IMR-90 (cell line): Measurements from ENCODE around the gene WDR11. TPM values are rescaled to one million over a fixed set of nuclear protein-coding genes. Genes with fewer than 3 reads are reported as not detected.

Source experiments
- ATAC-seq: fragments of 200-7000 bp; cut with Tn5 transposase; 2 replicates; pipeline ENCODE4 v1.9.1; 2020; ENCODE audit warnings: low read depth, mild to moderate bottlenecking, moderate library complexity
- BruUV-seq: library from RNA; stranded (reverse); fragments of 400-500 nt; replicated peaks from 2 replicates; lab custom pipeline; 2021; lab: Mats Ljungman, UMichigan
- CTCF ChIA-PET: fragments of 300-600 bp; formaldehyde crosslinking; extraction: SDS; loops from one replicate; lab custom pipeline; 2021; ENCODE audit warnings: antibody characterized with exemption; lab: Yijun Ruan, JAX
- POLR2A ChIA-PET: fragments of 300-600 bp; sonication (Branson Sonifier 250); formaldehyde crosslinking; loops from one replicate; lab custom pipeline; 2022; ENCODE audit warnings: antibody characterized with exemption; ENCODE audit not compliant: unreplicated experiment; lab: Charles Lee
- DNase-seq: peaks from one replicate; pipeline ENCODE4 v3.0.0; 2013
- H2AFZ ChIP-seq: replicated peaks from 2 replicates; pipeline ENCODE3; 2013; ENCODE audit warnings: low read length, mild to moderate bottlenecking; ENCODE audit not compliant: poor library complexity
- H2AK5ac ChIP-seq: 2 replicates; pipeline ENCODE4 v1.6.1; 2013; ENCODE audit warnings: low read depth, low read length, inconsistent platforms
- H2AK9ac ChIP-seq: replicated peaks from 2 replicates; pipeline ENCODE3; 2013; ENCODE audit warnings: mild to moderate bottlenecking, low read depth, low read length, moderate library complexity; ENCODE audit not compliant: poor library complexity
- H2BK120ac ChIP-seq: 2 replicates; pipeline ENCODE4 v1.6.1; 2013; ENCODE audit warnings: low read depth, low read length, inconsistent platforms
- H2BK15ac ChIP-seq: 3 replicates; pipeline ENCODE4 v1.6.1; 2013; ENCODE audit warnings: low read depth, low read length, inconsistent platforms
- H2BK20ac ChIP-seq: 2 replicates; pipeline ENCODE4 v1.6.1; 2013; ENCODE audit warnings: low read depth, mild to moderate bottlenecking, inconsistent platforms, low read length, moderate library complexity
- H2BK5ac ChIP-seq: 2 replicates; pipeline ENCODE4 v1.6.1; 2013; ENCODE audit warnings: mild to moderate bottlenecking, low read depth, low read length, inconsistent platforms; ENCODE audit not compliant: poor library complexity, severe bottlenecking
- H3K14ac ChIP-seq: replicated peaks from 2 replicates; pipeline ENCODE4 v1.6.1; 2013; ENCODE audit warnings: low read depth, low read length, inconsistent platforms
- H3K18ac ChIP-seq: 2 replicates; pipeline ENCODE4 v1.6.1; 2013; ENCODE audit warnings: low read depth, low read length, control low read depth
- H3K23ac ChIP-seq: 2 replicates; pipeline ENCODE4 v1.6.1; 2013; ENCODE audit warnings: low read depth, low read length, inconsistent platforms
- H3K27ac ChIP-seq: 2 replicates; pipeline ENCODE4 v1.5.1; 2013; ENCODE audit warnings: mild to moderate bottlenecking, control low read depth, low read length; ENCODE audit not compliant: insufficient read depth
- H3K27me3 ChIP-seq: 2 replicates; pipeline ENCODE4 v1.6.1; 2013; ENCODE audit warnings: low read length; ENCODE audit not compliant: control insufficient read depth, insufficient read depth
- H3K36me3 ChIP-seq: 2 replicates; pipeline ENCODE4 v1.6.1; 2013; ENCODE audit warnings: low read length, mixed read lengths; ENCODE audit not compliant: control insufficient read depth, insufficient read depth
- H3K4ac ChIP-seq: 2 replicates; pipeline ENCODE4 v1.6.1; 2013; ENCODE audit warnings: low read depth, low read length, inconsistent platforms
- H3K4me1 ChIP-seq: 2 replicates; pipeline ENCODE4 v1.6.1; 2013; ENCODE audit warnings: low read length, mixed read lengths; ENCODE audit not compliant: control insufficient read depth, insufficient read depth
- H3K4me2 ChIP-seq: 2 replicates; pipeline ENCODE4 v1.6.1; 2013; ENCODE audit warnings: low read depth, mild to moderate bottlenecking, control low read depth, low read length, moderate library complexity
- H3K4me3 ChIP-seq: 2 replicates; pipeline ENCODE4 v1.5.1; 2013; ENCODE audit warnings: low read depth, mild to moderate bottlenecking, control low read depth, low read length, moderate library complexity; ENCODE audit not compliant: insufficient read depth
- H3K56ac ChIP-seq: 2 replicates; pipeline ENCODE4 v1.6.1; 2013; ENCODE audit warnings: low read length, inconsistent platforms; ENCODE audit not compliant: insufficient read depth; ENCODE audit errors: extremely low read depth
- H3K79me1 ChIP-seq, 2 experiments: 2 replicates each; pipeline ENCODE4 v1.6.1; 2013; ENCODE audit warnings: low read length in 2 of 2, inconsistent platforms in 1 of 2, low read depth in 1 of 2
- H3K9ac ChIP-seq: 2 replicates; pipeline ENCODE4 v1.6.1; 2013; ENCODE audit warnings: low read depth, low read length, control low read depth
- H3K9me1 ChIP-seq: 2 replicates; pipeline ENCODE4 v1.6.1; 2013; ENCODE audit warnings: low read length, inconsistent platforms; ENCODE audit not compliant: insufficient read depth
- H3K9me3 ChIP-seq: 2 replicates; pipeline ENCODE4 v1.6.1; 2013; ENCODE audit warnings: low read length; ENCODE audit not compliant: control insufficient read depth, insufficient read depth
- H4K20me1 ChIP-seq: 2 replicates; pipeline ENCODE4 v1.6.1; 2013; ENCODE audit warnings: low read length, inconsistent platforms; ENCODE audit not compliant: insufficient read depth
- H4K5ac ChIP-seq: 2 replicates; pipeline ENCODE4 v1.6.1; 2013; ENCODE audit warnings: mild to moderate bottlenecking, low read depth, low read length, control low read depth
- H4K8ac ChIP-seq, 2 experiments: 2 replicates each; pipeline ENCODE4 v1.6.1; 2013; ENCODE audit warnings: low read depth in 2 of 2, low read length in 2 of 2, control low read depth in 1 of 2, inconsistent platforms in 1 of 2
- H4K91ac ChIP-seq: 2 replicates; pipeline ENCODE4 v1.6.1; 2013; ENCODE audit warnings: low read depth, low read length, inconsistent platforms; ENCODE audit not compliant: insufficient read depth
- BHLHE40 ChIP-seq: fragments of 150-350 bp; IDR thresholded peaks from 2 replicates; pipeline ENCODE4 v1.6.1; 2016; ENCODE audit warnings: mild to moderate bottlenecking, low read depth, low read length
- CHD1 ChIP-seq: IDR thresholded peaks from 2 replicates; pipeline ENCODE4 v1.6.1; 2012; ENCODE audit warnings: low read depth, low read length, improper control_type of control experiment
- CTCF ChIP-seq: conservative IDR thresholded peaks from 2 replicates; pipeline ENCODE4 v1.5.1; 2012; ENCODE audit warnings: mild to moderate bottlenecking, low read depth, low read length, improper control_type of control experiment
- ELK1 ChIP-seq: fragments of 150-350 bp; IDR thresholded peaks from 2 replicates; pipeline ENCODE4 v1.6.1; 2016; ENCODE audit warnings: low read depth, mild to moderate bottlenecking, low read length, moderate library complexity, borderline replicate concordance
- MAFK ChIP-seq: IDR thresholded peaks from 2 replicates; pipeline ENCODE4 v1.6.1; 2012; ENCODE audit warnings: low read depth, low read length, improper control_type of control experiment
- POLR2A ChIP-seq: IDR thresholded peaks from 2 replicates; pipeline ENCODE4 v1.6.1; 2012; ENCODE audit warnings: mild to moderate bottlenecking, low read depth, low read length
- USF2 ChIP-seq: fragments of 150-350 bp; IDR thresholded peaks from 2 replicates; pipeline ENCODE4 v1.6.1; 2017; ENCODE audit warnings: mild to moderate bottlenecking, antibody characterized with exemption, low read length, low read depth
- WGBS, 2 experiments: methylation state at CpG; one replicate each; pipeline versions ENCODE4 v1.1.5 to v1.1.7; 2013; ENCODE audit warnings: missing lambda C conversion rate in 2 of 2; ENCODE audit not compliant: insufficient read length in 1 of 2; ENCODE audit errors: extremely low coverage in 2 of 2; 5-methylcytosine and 5-hydroxymethylcytosine counted together
- dilution Hi-C: fragments of 300-500 bp; cut with HindIII; formaldehyde crosslinking; loops from one replicate; pipeline ENCODE4 v1.14.3; 2018; ENCODE audit warnings: low sequenced_read_pairs; ENCODE audit not compliant: unreplicated experiment
- in situ Hi-C: fragments of 300-500 bp; cut with MboI; formaldehyde crosslinking; loops from 3 replicates; pipeline ENCODE4 v1.14.3; 2019; ENCODE audit warnings: low sequenced_read_pairs, inconsistent platforms, mixed read lengths
- intact Hi-C: fragments of 100-400 bp; cut with micrococcal nuclease; formaldehyde crosslinking; loops from 2 replicates; pipeline ENCODE4 v1.10.0; 2022
- polyA plus RNA-seq, 3 experiments: library from polyadenylated mRNA; depleted of rRNA; stranded (reverse); fragments of >200 nt; gene quantifications; 2 replicates each; pipeline ENCODE4 v1.2.3, GENCODE V29; 2012; ENCODE audit warnings: low replicate concordance in 1 of 3
- total RNA-seq: library from RNA; depleted of rRNA; stranded (reverse); fragments of >200 nt; gene quantifications from 2 replicates; pipeline ENCODE4 v1.2.3, GENCODE V29; 2012

Gene WDR11
- total and polyA plus RNA-seq, 2 of the 4 experiments (the other 2 are of a cell fraction) = 31.6 to 62.6 TPM

GRCh38 chr10:120841522-120842189 is 9.5 kb upstream of the WDR11 start:
- Histone ChIP-seq H2AFZ (no peak overlapping the region), H4K91ac (no peak overlapping the region), H2BK15ac (no peak overlapping the region), H2BK20ac (no peak overlapping the region), H4K8ac (no peak overlapping the region), H4K20me1 (no peaks in the 10 kb centered on the region), H3K4me1 (no peaks in the 10 kb centered on the region), H3K9me1 (no peaks in the 10 kb centered on the region), H3K4me2 (no peak overlapping the region), H3K79me1 (no peaks in the 10 kb centered on the region), H3K36me3 (no peaks in the 10 kb centered on the region), H3K9ac (no peak overlapping the region), H3K27me3 (no peaks in the 10 kb centered on the region), H3K23ac (no peak overlapping the region), H3K4me3 (no peak overlapping the region), H2AK5ac (no peak overlapping the region), H4K5ac (no peak overlapping the region), H3K4ac (no peak overlapping the region), H3K27ac (no peak overlapping the region), H3K18ac (no peak overlapping the region), H3K14ac (no peak overlapping the region), H2BK120ac (no peak overlapping the region), H2AK9ac (no peak overlapping the region), H2BK5ac (no peak overlapping the region), H3K56ac (no peak overlapping the region), H3K9me3 (no peaks in the 10 kb centered on the region)
- ChIA-PET POLR2A (interaction anchor here (0.6 kb wide), 1 partner anchor 50 kb away, joined by 7 read pairs; no protein-coding TSS in a partner anchor), CTCF (no interaction called here)
- DNase-seq (no peak), ATAC-seq (no peak)
- intact Hi-C loops = no loop called here
- no TSS peak for BruUV-seq
- in situ Hi-C loops = no loop called here
- WGBS, 2 experiments = no CpG with 5 or more reads among the region's 1 CpG
- dilution Hi-C loops = no loop called here
- TF ChIP-seq MAFK (no peak), BHLHE40 (no peak), POLR2A (no peak), CHD1 (no peak), ELK1 (no peak), CTCF (no peak), USF2 (no peak)
